ENCODE data around the gene GNAI3. TPM values are rescaled to one million over a fixed set of nuclear protein-coding genes. Genes with fewer than 3 reads are reported as not detected.

The GNAI3 gene
- total and polyA plus RNA-seq, 2 donors (not counting 3 experiments of a cell fraction or from before 2014, with no cell fraction given), result 5.0 to 14.0 TPM

DNA sequence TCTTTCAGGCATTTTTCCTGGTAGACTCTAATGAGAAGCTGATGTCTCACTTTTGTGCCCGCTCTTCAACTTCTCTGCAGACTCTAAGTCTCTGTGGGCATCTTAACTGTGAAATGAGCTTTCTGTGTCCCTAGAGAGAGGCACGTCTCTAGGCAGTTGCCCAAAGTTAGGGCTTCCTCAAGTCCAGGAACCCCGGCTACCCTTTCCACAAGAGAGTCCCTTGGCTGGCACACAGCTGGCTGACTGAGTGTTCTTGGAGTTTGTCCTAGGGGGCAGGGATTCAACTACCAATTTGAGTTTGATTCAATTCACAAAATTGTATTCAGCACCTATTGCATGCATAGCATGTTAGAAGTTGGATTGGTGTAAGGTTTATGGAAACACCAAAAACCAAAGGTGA, 7.3 kb upstream of the GNAI3 start:
- no peak for DNase-seq (ENCODE audit: low read depth, low spot score)
- Histone ChIP-seq H3K4me1 (ENCODE audit: control insufficient read depth, extremely low read depth, insufficient read depth, low read length) (no peaks in the 10 kb centered on the region), H3K4me2 (ENCODE audit: insufficient read depth, low read length) (no peak overlapping the region), H2AFZ (ENCODE audit: low read depth, low read length) (no peak overlapping the region), H3K9me3 (replicated peaks; ENCODE audit: control insufficient read depth, insufficient read depth, low read length) (no peaks in the 10 kb centered on the region), H3K79me2 (ENCODE audit: control insufficient read depth, insufficient read depth, low read length) (no peaks in the 10 kb centered on the region), H3K36me3 (ENCODE audit: control insufficient read depth in 2 of 2, extremely low read depth in 1 of 2, insufficient read depth in 2 of 2, low read length in 2 of 2) (no peaks in the 10 kb centered on the region), H3K9ac (replicated peaks; ENCODE audit: extremely low read depth, insufficient read depth, low read length) (no peak overlapping the region), H3K9me1 (replicated peaks; ENCODE audit: control insufficient read depth, extremely low read depth, insufficient read depth, low read length) (no peaks in the 10 kb centered on the region), H3K4me3 (replicated peaks in 1 of 3; ENCODE audit: insufficient read depth in 1 of 3, low read depth in 1 of 3, low read length in 3 of 3) (no peak overlapping the region), H3K27me3 (ENCODE audit: control insufficient read depth in 2 of 2, insufficient read depth in 2 of 2, low read length in 2 of 2) (peaks cover 0 to 2% of the 10 kb centered on the region in 2 experiments), H3K27ac (ENCODE audit: insufficient read depth, low read depth, low read length) (no peak overlapping the region), H4K20me1 (replicated peaks; ENCODE audit: control insufficient read depth, extremely low read depth, insufficient read depth, low read length) (no peaks in the 10 kb centered on the region)
- ChIA-PET CTCF (interaction anchor here (1.2 to 6.1 kb wide), 6 partner anchors 9 to 443 kb away, joined by 3 to 42 read pairs (median 8); partner anchors contain the start of gene AHCYL1), POLR2A (no interaction called here)
- FAIRE-seq, result no peak
- intact Hi-C loops (cut with micrococcal nuclease) (loop anchor here (10.0 kb wide), 1 partner anchor 354 kb away; no protein-coding TSS in a partner anchor), dilution Hi-C loops (cut with MboI; ENCODE audit: extremely low pct_ligation_motif_present, low sequenced_read_pairs) (no loop called here)
- no TSS peak for BruUV-seq (replicated peaks)
- TF ChIP-seq, protein P1, sequence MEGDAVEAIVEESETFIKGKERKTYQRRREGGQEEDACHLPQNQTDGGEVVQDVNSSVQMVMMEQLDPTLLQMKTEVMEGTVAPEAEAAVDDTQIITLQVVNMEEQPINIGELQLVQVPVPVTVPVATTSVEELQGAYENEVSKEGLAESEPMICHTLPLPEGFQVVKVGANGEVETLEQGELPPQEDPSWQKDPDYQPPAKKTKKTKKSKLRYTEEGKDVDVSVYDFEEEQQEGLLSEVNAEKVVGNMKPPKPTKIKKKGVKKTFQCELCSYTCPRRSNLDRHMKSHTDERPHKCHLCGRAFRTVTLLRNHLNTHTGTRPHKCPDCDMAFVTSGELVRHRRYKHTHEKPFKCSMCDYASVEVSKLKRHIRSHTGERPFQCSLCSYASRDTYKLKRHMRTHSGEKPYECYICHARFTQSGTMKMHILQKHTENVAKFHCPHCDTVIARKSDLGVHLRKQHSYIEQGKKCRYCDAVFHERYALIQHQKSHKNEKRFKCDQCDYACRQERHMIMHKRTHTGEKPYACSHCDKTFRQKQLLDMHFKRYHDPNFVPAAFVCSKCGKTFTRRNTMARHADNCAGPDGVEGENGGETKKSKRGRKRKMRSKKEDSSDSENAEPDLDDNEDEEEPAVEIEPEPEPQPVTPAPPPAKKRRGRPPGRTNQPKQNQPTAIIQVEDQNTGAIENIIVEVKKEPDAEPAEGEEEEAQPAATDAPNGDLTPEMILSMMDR (IDR thresholded peaks at IDR 0.05; ENCODE audit: extremely low read depth in 1 of 2, insufficient read depth in 1 of 2, low read depth in 1 of 2, low read length in 2 of 2), result no peak
- TF ChIP-seq MYC (IDR thresholded peaks at IDR 0.05; ENCODE audit: low read depth, low read length) (no peak), FOS (IDR thresholded peaks at IDR 0.05; ENCODE audit: borderline replicate concordance, insufficient read depth, low read length) (no peak), POLR2AphosphoS5 (IDR thresholded peaks at IDR 0.05; ENCODE audit: insufficient read depth, low read depth, low read length) (no peak), JUN (IDR thresholded peaks at IDR 0.05; ENCODE audit: borderline replicate concordance, insufficient read depth, insufficient read length, low read depth) (no peak), MAX (IDR thresholded peaks at IDR 0.05; ENCODE audit: insufficient read depth, insufficient read length) (no peak), GATA2 (IDR thresholded peaks at IDR 0.05; ENCODE audit: insufficient read depth, insufficient read length, low read depth, low read length) (no peak), EZH2 (IDR thresholded peaks at IDR 0.05; ENCODE audit: borderline replicate concordance, low read depth, low read length, severe bottlenecking) (no peak), POLR2A (IDR thresholded peaks at IDR 0.05; ENCODE audit: low read depth, low read length) (no peak)

Measured in endothelial cell of umbilical vein (primary cell).